ENCODE measurements around the gene C4B. TPM values are rescaled to one million over a fixed set of nuclear protein-coding genes. Genes with fewer than 3 reads are reported as not detected.
"Not testable (repeated sequence)": the region's sequence is repeated elsewhere in the genome, so short reads cannot be mapped to it uniquely, and the experiment has no call there.

The C4B gene
- total RNA-seq, 1 experiment from 2014 or later: 7.7 TPM

- CTCF ChIA-PET; intact Hi-C loops (cut with micrococcal nuclease); POLR2A ChIA-PET; DNase-seq (ENCODE audit: unreplicated experiment); H3K4me3 Mint-ChIP-seq (ENCODE audit: unreplicated experiment); H3K27ac Mint-ChIP-seq (ENCODE audit: low read depth, unreplicated experiment); H3K9me3 Mint-ChIP-seq (ENCODE audit: unreplicated experiment); BruUV-seq (replicated peaks); H3K27me3 Mint-ChIP-seq (ENCODE audit: insufficient read depth, unreplicated experiment); H3K4me1 Mint-ChIP-seq (ENCODE audit: insufficient read depth, unreplicated experiment); H3K36me3 Mint-ChIP-seq (ENCODE audit: insufficient read depth, unreplicated experiment): not testable (repeated sequence)
These were observed 18.2 kb upstream of the C4B start for GRCh38 chr6:31996385-31996784.

DNA sequence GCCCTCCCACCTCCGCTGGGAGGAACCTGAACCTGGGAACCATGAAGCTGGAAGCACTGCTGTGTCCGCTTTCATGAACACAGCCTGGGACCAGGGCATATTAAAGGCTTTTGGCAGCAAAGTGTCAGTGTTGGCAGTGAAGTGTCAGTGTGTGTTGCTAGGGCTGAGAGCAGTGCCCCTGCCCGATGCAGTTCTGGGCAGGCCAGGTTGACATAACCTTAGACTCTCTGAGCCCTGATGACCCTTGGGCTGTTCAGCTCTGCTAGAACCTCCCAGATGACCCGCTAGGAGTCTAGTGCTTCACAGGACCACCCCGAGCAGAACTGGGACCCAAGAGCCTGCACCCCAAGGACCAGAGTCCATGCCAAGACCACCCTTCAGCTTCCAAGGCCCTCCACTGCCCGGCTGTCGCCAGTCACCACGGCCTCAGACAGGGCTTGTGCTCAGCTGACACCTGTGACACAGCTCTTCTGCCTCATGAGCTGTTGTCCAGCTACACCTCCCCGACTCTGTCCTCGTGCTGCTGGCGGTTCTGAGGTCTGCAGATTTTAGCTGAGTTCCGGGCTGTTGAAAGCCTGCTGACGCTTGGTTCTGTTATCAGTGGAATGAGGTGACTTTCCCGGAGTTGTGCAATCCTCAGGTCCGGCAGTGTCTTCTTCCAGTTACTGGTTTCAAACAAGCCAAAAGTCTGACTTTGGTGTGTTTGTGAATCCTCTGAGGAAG lies 11.9 kb upstream of the C4B start:
- POLR2A ChIA-PET; H3K9me3 Mint-ChIP-seq (ENCODE audit: unreplicated experiment); intact Hi-C loops (cut with micrococcal nuclease); DNase-seq (ENCODE audit: unreplicated experiment); H3K27ac Mint-ChIP-seq (ENCODE audit: low read depth, unreplicated experiment); H3K4me1 Mint-ChIP-seq (ENCODE audit: insufficient read depth, unreplicated experiment); H3K36me3 Mint-ChIP-seq (ENCODE audit: insufficient read depth, unreplicated experiment); CTCF ChIA-PET; H3K27me3 Mint-ChIP-seq (ENCODE audit: insufficient read depth, unreplicated experiment); H3K4me3 Mint-ChIP-seq (ENCODE audit: unreplicated experiment); BruUV-seq (replicated peaks): not testable (repeated sequence)

DNA sequence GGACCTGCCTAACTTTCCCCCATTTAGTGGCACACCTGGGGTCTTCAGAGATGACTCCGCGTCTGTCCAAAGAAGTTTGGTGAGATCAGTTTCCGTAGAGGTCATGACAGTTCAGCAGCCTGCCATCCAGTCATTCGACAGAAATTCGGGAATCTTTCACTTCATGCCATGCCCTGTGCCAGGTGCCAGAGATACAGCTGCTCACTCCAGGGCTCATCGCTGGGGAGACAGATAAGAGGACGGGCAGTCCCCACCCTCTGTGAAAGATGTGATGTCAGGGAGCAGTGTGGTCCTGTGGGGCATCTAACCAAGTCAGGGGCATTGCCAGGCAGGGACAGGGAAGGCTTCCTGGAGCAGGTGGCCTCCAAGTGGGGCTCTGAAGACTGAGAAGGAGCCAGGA lies 11.3 kb upstream of the C4B start:
- H3K36me3 Mint-ChIP-seq (ENCODE audit: insufficient read depth, unreplicated experiment); intact Hi-C loops (cut with micrococcal nuclease); H3K4me1 Mint-ChIP-seq (ENCODE audit: insufficient read depth, unreplicated experiment); BruUV-seq (replicated peaks); DNase-seq (ENCODE audit: unreplicated experiment); H3K27me3 Mint-ChIP-seq (ENCODE audit: insufficient read depth, unreplicated experiment); POLR2A ChIA-PET; H3K4me3 Mint-ChIP-seq (ENCODE audit: unreplicated experiment); H3K9me3 Mint-ChIP-seq (ENCODE audit: unreplicated experiment); CTCF ChIA-PET; H3K27ac Mint-ChIP-seq (ENCODE audit: low read depth, unreplicated experiment): not testable (repeated sequence)

GRCh38 chr6:32004393-32004792 lies 10.2 kb upstream of the C4B start:
- intact Hi-C loops (cut with micrococcal nuclease); H3K27me3 Mint-ChIP-seq (ENCODE audit: insufficient read depth, unreplicated experiment); BruUV-seq (replicated peaks); CTCF ChIA-PET; H3K4me3 Mint-ChIP-seq (ENCODE audit: unreplicated experiment); H3K27ac Mint-ChIP-seq (ENCODE audit: low read depth, unreplicated experiment); H3K36me3 Mint-ChIP-seq (ENCODE audit: insufficient read depth, unreplicated experiment); H3K4me1 Mint-ChIP-seq (ENCODE audit: insufficient read depth, unreplicated experiment); DNase-seq (ENCODE audit: unreplicated experiment); H3K9me3 Mint-ChIP-seq (ENCODE audit: unreplicated experiment); POLR2A ChIA-PET: not testable (repeated sequence)

DNA sequence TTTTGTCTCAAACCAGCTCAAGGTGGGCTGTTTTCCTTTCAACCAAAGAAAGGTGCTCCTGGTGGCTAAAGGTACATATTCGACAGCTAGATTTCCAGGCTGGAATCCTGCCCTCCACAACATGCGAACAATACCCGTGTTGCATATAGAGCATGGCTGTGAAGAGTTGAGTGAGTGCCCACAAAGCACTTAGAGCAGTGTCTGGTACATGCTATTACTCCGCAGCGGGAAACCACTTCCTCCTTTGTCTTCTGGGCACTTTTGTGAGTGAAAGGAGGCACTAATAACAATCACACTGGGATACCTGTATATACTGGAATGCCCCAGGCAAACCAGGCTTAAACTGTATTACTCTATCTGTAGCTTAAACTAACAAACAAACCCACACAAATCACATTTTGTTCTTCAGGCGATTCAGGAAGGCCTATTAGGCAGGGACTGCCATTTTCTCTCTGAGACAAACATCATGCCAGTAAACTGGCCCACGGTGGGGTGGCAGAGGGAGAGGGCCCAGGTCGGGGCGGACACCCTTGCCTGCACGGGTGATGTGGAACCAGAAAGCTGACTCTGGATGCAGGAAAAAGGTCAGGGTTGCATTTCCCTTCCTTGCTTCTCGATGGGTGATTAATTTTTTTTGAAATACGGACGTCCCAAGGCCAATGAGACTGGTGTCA lies 9.6 kb upstream of the C4B start:
- CTCF ChIA-PET; H3K27me3 Mint-ChIP-seq (ENCODE audit: insufficient read depth, unreplicated experiment); H3K9me3 Mint-ChIP-seq (ENCODE audit: unreplicated experiment); H3K4me3 Mint-ChIP-seq (ENCODE audit: unreplicated experiment); H3K27ac Mint-ChIP-seq (ENCODE audit: low read depth, unreplicated experiment); DNase-seq (ENCODE audit: unreplicated experiment); BruUV-seq (replicated peaks); intact Hi-C loops (cut with micrococcal nuclease); H3K4me1 Mint-ChIP-seq (ENCODE audit: insufficient read depth, unreplicated experiment); H3K36me3 Mint-ChIP-seq (ENCODE audit: insufficient read depth, unreplicated experiment); POLR2A ChIA-PET: not testable (repeated sequence)

DNA sequence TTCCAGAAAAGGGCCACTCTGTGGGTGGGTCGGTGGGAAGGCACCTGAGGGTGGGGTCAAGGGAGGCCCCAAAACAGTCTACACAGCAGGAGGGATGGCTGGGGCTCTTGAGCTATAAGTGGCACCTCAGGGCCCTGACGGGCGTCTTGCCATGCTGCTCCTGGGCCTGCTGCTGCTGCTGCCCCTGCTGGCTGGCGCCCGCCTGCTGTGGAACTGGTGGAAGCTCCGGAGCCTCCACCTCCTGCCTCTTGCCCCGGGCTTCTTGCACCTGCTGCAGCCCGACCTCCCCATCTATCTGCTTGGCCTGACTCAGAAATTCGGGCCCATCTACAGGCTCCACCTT lies 9.1 kb upstream of the C4B start:
- CTCF ChIA-PET; H3K27ac Mint-ChIP-seq (ENCODE audit: low read depth, unreplicated experiment); H3K36me3 Mint-ChIP-seq (ENCODE audit: insufficient read depth, unreplicated experiment); H3K4me1 Mint-ChIP-seq (ENCODE audit: insufficient read depth, unreplicated experiment); DNase-seq (ENCODE audit: unreplicated experiment); H3K27me3 Mint-ChIP-seq (ENCODE audit: insufficient read depth, unreplicated experiment); BruUV-seq (replicated peaks); POLR2A ChIA-PET; H3K9me3 Mint-ChIP-seq (ENCODE audit: unreplicated experiment); intact Hi-C loops (cut with micrococcal nuclease); H3K4me3 Mint-ChIP-seq (ENCODE audit: unreplicated experiment): not testable (repeated sequence)

- intact Hi-C loops (cut with micrococcal nuclease): not testable (repeated sequence)
These were observed 8.5 kb upstream of the C4B start for GRCh38 chr6:32005991-32006529.

GRCh38 chr6:32007086-32007485 lies 7.5 kb upstream of the C4B start:
- H3K27ac Mint-ChIP-seq (ENCODE audit: low read depth, unreplicated experiment); intact Hi-C loops (cut with micrococcal nuclease); DNase-seq (ENCODE audit: unreplicated experiment); POLR2A ChIA-PET; CTCF ChIA-PET; BruUV-seq (replicated peaks); H3K27me3 Mint-ChIP-seq (ENCODE audit: insufficient read depth, unreplicated experiment); H3K36me3 Mint-ChIP-seq (ENCODE audit: insufficient read depth, unreplicated experiment); H3K4me3 Mint-ChIP-seq (ENCODE audit: unreplicated experiment); H3K4me1 Mint-ChIP-seq (ENCODE audit: insufficient read depth, unreplicated experiment); H3K9me3 Mint-ChIP-seq (ENCODE audit: unreplicated experiment): not testable (repeated sequence)

More at GRCh38 chr6:32005991-32006529, 8.5 kb upstream of the C4B start:
- BruUV-seq (replicated peaks); H3K4me3 Mint-ChIP-seq (ENCODE audit: unreplicated experiment); H3K9me3 Mint-ChIP-seq (ENCODE audit: unreplicated experiment); H3K36me3 Mint-ChIP-seq (ENCODE audit: insufficient read depth, unreplicated experiment); CTCF ChIA-PET; DNase-seq (ENCODE audit: unreplicated experiment); H3K4me1 Mint-ChIP-seq (ENCODE audit: insufficient read depth, unreplicated experiment); H3K27me3 Mint-ChIP-seq (ENCODE audit: insufficient read depth, unreplicated experiment); POLR2A ChIA-PET; H3K27ac Mint-ChIP-seq (ENCODE audit: low read depth, unreplicated experiment): not testable (repeated sequence)

DNA sequence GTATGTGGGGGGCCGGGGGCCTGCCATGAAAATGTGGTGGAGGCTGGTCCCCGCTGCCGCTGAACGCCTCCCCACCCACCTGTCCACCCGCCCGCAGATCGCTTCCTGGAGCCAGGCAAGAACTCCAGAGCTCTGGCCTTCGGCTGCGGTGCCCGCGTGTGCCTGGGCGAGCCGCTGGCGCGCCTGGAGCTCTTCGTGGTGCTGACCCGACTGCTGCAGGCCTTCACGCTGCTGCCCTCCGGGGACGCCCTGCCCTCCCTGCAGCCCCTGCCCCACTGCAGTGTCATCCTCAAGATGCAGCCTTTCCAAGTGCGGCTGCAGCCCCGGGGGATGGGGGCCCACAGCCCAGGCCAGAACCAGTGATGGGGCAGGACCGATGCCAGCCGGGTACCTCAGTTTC lies 6.6 kb upstream of the C4B start:
- BruUV-seq (replicated peaks); H3K4me1 Mint-ChIP-seq (ENCODE audit: insufficient read depth, unreplicated experiment); H3K27me3 Mint-ChIP-seq (ENCODE audit: insufficient read depth, unreplicated experiment); H3K4me3 Mint-ChIP-seq (ENCODE audit: unreplicated experiment); DNase-seq (ENCODE audit: unreplicated experiment); H3K9me3 Mint-ChIP-seq (ENCODE audit: unreplicated experiment); CTCF ChIA-PET; POLR2A ChIA-PET; H3K27ac Mint-ChIP-seq (ENCODE audit: low read depth, unreplicated experiment); intact Hi-C loops (cut with micrococcal nuclease); H3K36me3 Mint-ChIP-seq (ENCODE audit: insufficient read depth, unreplicated experiment): not testable (repeated sequence)
